ENCODE measurements around the gene GPR34. TPM values are rescaled to one million over a fixed set of nuclear protein-coding genes. Genes with fewer than 3 reads are reported as not detected.
"Not testable (repeated sequence)": the region's sequence is repeated elsewhere in the genome, so short reads cannot be mapped to it uniquely, and the experiment has no call there.

GPR34 gene
- polyA plus RNA-seq, 5 donors: 3.2 to 9.1 (median 6.3) TPM

GRCh38 chrX:41689711-41690110, 938 bp downstream of the GPR34 start:
- no peak for DNase-seq

GRCh38 chrX:41692162-41692749, 3.5 kb downstream of the GPR34 start:
- DNase-seq: no peak

GRCh38 chrX:41693024-41693423, 4.3 kb downstream of the GPR34 start:
- no peak for DNase-seq

GRCh38 chrX:41695426-41695825, 6.7 kb downstream of the GPR34 start:
- DNase-seq: no peak

- DNase-seq: no peak
These were observed 14.8 kb downstream of the GPR34 start for GRCh38 chrX:41703574-41704029.

GRCh38 chrX:41705042-41705441, 16.3 kb downstream of the GPR34 start:
- no peak for DNase-seq

- DNase-seq: no peak
These were observed 17.1 kb downstream of the GPR34 start for GRCh38 chrX:41705680-41706374.

- no peak for DNase-seq
These were observed 18.4 kb downstream of the GPR34 start for GRCh38 chrX:41707218-41707617.

GRCh38 chrX:41708486-41708885, 19.7 kb downstream of the GPR34 start:
- DNase-seq: no peak

- no peak for DNase-seq
These were observed 22.4 kb downstream of the GPR34 start for GRCh38 chrX:41711021-41711667.

- DNase-seq: no peak
These were observed 27.4 kb downstream of the GPR34 start for GRCh38 chrX:41716222-41716621.

GRCh38 chrX:41716767-41717473, 28.1 kb downstream of the GPR34 start:
- DNase-seq: no peak

- DNase-seq: no peak
These were observed 29.9 kb downstream of the GPR34 start for GRCh38 chrX:41718481-41719235.

GRCh38 chrX:41719610-41720009, 30.8 kb downstream of the GPR34 start:
- not testable (repeated sequence) for DNase-seq

- no peak for DNase-seq
These were observed 31.5 kb downstream of the GPR34 start for GRCh38 chrX:41720125-41720779.

- DNase-seq: no peak
These were observed 32.8 kb downstream of the GPR34 start for GRCh38 chrX:41721590-41721989.

- no peak for DNase-seq
These were observed 33.4 kb downstream of the GPR34 start for GRCh38 chrX:41722214-41722613.

- no peak for DNase-seq
These were observed 34.2 kb downstream of the GPR34 start for GRCh38 chrX:41722816-41723618.

GRCh38 chrX:41723826-41724225, 35.1 kb downstream of the GPR34 start, which contains the start of gene GPR82:
GPR82 (plus strand) TSS chrX:41724181; CDS start chrX:41727027, 2,846 bp downstream.
- DNase-seq: no peak

GRCh38 chrX:41728125-41728524, 39.4 kb downstream of the GPR34 start:
- no peak for DNase-seq
